Measurements from ENCODE around the gene CHRDL1. TPM values are rescaled to one million over a fixed set of nuclear protein-coding genes. Genes with fewer than 3 reads are reported as not detected.

Gene CHRDL1
- total and polyA plus RNA-seq, 8 donors: 2.6 to 140 (median 6.8) TPM

DNA sequence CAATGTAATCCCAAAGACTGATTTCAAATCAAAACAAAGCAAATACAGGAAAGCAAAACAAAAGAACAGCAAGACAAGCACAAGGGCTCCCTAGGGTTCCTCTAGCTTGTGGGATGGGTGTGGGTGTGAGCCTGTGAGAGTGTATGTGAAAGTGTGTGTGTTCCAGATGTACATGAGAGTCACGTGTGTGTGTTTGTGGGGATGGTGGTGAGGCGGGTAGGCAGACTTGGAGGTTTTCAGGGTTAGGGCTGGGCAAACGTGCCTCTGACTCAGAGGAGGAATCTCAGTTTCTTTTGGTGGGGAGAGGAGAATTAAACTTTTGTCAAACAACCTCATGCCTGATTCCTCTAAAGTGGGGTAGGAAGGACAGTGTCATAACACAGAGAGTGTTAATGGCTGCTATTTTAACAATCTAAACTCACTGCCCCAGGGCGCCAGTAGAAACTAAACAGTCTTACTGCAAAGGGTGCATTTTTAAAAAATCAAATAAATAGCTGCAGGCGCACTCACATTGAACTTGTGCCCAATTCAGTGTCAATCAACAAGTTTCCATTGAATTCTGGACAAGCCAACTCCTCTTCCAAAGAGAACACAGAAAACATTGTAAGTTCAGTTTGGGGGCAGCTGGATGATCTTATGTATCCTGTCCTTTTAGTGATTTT lies 51.8 kb downstream of the CHRDL1 start:
- H3K27ac ChIP-seq: peak overlapping the region in 1 of 5 donors; percentile 17
- WGBS, 5 donors: 39 to 55% (median 45%) methylated on average over 5 of the region's 5 CpGs
- DNase-seq: peak in 1 of 2 donors; percentile 11
- no peaks in the 10 kb centered on the region for H3K36me3 ChIP-seq
- H3K4me3 ChIP-seq: no peak overlapping the region
- no peaks in the 10 kb centered on the region for H3K4me1 ChIP-seq
- peaks cover 0 to 11% (median 0%) of the 10 kb centered on the region in 3 donors for H3K27me3 ChIP-seq
- intact Hi-C loops (cut with DNase I; ENCODE audit: low total_unique reads): no loop called here
- H3K9me3 ChIP-seq: no peaks in the 10 kb centered on the region
- TF ChIP-seq EP300 (IDR thresholded peaks at IDR 0.05): no peak
- TF ChIP-seq POLR2A (IDR thresholded peaks at IDR 0.05): no peak
- TF ChIP-seq, protein P1, sequence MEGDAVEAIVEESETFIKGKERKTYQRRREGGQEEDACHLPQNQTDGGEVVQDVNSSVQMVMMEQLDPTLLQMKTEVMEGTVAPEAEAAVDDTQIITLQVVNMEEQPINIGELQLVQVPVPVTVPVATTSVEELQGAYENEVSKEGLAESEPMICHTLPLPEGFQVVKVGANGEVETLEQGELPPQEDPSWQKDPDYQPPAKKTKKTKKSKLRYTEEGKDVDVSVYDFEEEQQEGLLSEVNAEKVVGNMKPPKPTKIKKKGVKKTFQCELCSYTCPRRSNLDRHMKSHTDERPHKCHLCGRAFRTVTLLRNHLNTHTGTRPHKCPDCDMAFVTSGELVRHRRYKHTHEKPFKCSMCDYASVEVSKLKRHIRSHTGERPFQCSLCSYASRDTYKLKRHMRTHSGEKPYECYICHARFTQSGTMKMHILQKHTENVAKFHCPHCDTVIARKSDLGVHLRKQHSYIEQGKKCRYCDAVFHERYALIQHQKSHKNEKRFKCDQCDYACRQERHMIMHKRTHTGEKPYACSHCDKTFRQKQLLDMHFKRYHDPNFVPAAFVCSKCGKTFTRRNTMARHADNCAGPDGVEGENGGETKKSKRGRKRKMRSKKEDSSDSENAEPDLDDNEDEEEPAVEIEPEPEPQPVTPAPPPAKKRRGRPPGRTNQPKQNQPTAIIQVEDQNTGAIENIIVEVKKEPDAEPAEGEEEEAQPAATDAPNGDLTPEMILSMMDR (IDR thresholded peaks at IDR 0.05): no peak

DNA sequence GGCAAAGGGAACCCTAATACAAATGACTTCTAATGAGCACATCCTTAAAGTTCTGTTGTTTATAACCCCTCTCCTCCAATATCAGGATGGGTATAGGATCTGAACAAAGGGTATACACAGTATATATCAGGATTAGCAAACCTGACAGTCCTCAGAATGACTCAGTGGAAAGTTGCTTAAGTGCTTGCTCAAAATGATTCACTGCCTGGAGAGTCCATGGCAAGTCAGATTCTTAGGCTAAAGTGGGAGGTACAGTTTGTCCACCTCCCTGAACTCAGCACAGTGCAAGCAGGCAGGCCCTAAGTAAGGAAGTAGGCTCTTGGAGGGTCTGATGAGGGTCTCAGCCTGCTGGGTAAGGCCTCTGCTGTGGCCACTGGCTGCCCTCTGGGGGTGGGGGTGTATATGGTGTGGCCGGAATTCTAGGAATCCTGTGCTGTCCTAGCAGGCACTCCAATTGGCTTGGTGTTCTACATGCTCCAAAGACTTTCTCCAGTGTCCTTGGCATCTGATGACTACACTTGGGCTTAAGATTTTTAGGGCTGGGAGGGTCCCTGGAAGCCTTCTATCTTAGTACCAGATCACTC lies 54.3 kb downstream of the CHRDL1 start:
- TF ChIP-seq, protein P1 (IDR thresholded peaks at IDR 0.05): no peak
- TF ChIP-seq EP300 (IDR thresholded peaks at IDR 0.05) (no peak), POLR2A (IDR thresholded peaks at IDR 0.05) (no peak), POLR2AphosphoS5 (IDR thresholded peaks at IDR 0.05) (no peak)
- WGBS, 5 donors: 83 to 100% (median 94%) methylated on average over 1 of the region's 1 CpG; no CpG with 5 or more reads in 1 of the 5 donors

DNA sequence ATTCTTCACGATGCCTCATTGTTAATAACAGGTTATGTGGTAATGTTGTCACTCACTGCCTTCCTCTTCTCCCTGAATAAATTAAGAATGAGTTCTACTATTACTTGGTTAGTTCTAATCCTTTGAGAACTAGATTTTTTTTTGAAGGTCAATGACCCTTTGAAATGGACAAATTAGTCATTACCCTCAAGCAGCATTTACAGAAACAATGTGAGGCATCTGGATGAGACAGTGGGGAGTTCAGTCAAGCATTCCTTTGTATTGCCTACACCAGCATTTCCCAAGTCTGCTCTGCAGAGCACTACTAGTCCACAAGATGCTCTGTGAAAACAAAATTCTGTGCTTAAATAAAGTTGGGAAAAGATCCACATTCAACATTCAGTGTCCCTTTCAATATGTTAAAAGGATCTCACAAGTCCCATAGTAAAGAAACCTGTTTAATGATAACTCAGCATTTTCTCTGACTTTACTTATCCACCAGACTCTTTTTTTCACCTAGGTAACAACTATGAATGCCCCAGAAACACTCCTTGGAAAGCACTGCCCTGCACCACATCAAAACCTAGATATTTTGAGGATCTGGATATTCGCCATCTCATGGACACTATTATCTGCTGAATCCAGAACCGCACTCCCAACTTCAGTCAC lies 60.6 kb downstream of the CHRDL1 start:
- Histone ChIP-seq H3K4me1 (no peaks in the 10 kb centered on the region), H3K27ac (no peak overlapping the region), H3K4me3 (no peak overlapping the region), H3K36me3 (no peaks in the 10 kb centered on the region), H3K27me3 (peaks cover 0 to 7% (median 0%) of the 10 kb centered on the region in 3 donors), H3K9me3 (no peaks in the 10 kb centered on the region)
- intact Hi-C loops (cut with DNase I; ENCODE audit: low total_unique reads): no loop called here
- no peak for DNase-seq
- 73 to 89% (median 77%) methylated on average over 2 to 3 of the region's 3 CpGs for WGBS, 5 donors
- TF ChIP-seq EP300 (IDR thresholded peaks at IDR 0.05) (no peak), POLR2A (IDR thresholded peaks at IDR 0.05) (no peak), POLR2AphosphoS5 (IDR thresholded peaks at IDR 0.05) (no peak)
- TF ChIP-seq, protein P1 (IDR thresholded peaks at IDR 0.05): no peak

More for the DNA sequence above, 54.3 kb downstream of the CHRDL1 start:
- no peak for DNase-seq
- H3K27ac ChIP-seq: peak overlapping the region in 2 of 5 donors; percentile 14 to 55
- H3K36me3 ChIP-seq: no peaks in the 10 kb centered on the region
- intact Hi-C loops (cut with DNase I; ENCODE audit: low total_unique reads): no loop called here
- H3K9me3 ChIP-seq: no peaks in the 10 kb centered on the region
- no peak overlapping the region for H3K4me3 ChIP-seq
- peaks cover 0 to 10% (median 0%) of the 10 kb centered on the region in 3 donors for H3K27me3 ChIP-seq
- no peaks in the 10 kb centered on the region for H3K4me1 ChIP-seq

DNA sequence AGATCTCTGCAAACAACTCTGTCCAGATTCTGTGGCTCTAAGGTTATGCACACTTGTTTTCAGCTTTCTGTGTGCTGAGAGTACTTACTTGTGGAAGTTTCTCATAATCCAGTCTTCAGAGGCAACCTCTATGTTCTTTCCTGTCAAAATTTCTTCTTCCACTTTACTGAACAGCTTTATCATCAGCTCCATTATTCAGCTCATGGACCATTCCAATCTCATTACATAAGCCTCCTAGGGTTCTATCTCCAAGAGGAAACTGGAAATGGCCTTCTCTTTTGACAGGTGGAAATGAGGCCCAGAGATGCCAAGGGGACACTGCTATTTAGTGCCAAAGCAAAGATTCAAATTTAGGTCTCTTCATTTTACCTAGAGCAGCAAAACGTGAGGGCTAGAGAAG lies 61.3 kb downstream of the CHRDL1 start:
- no peaks in the 10 kb centered on the region for H3K4me1 ChIP-seq
- TF ChIP-seq, protein P1 (IDR thresholded peaks at IDR 0.05): no peak
- TF ChIP-seq EP300 (IDR thresholded peaks at IDR 0.05) (no peak), POLR2A (IDR thresholded peaks at IDR 0.05) (no peak), POLR2AphosphoS5 (IDR thresholded peaks at IDR 0.05) (no peak)

More for the DNA sequence above, 61.3 kb downstream of the CHRDL1 start:
- DNase-seq: no peak
- no peak overlapping the region for H3K4me3 ChIP-seq
- H3K27me3 ChIP-seq: peaks cover 0 to 7% (median 0%) of the 10 kb centered on the region in 3 donors
- intact Hi-C loops (cut with DNase I; ENCODE audit: low total_unique reads): no loop called here
- whole genome bisulfite sequencing, 5 donors: 16 to 69% (median 35%) methylated on average over 1 of the region's 1 CpG
- H3K27ac ChIP-seq: no peak overlapping the region
- H3K9me3 ChIP-seq: no peaks in the 10 kb centered on the region
- H3K36me3 ChIP-seq: no peaks in the 10 kb centered on the region
